Measurements from ENCODE around the gene CDK5RAP2.

CDK5RAP2 gene

DNA sequence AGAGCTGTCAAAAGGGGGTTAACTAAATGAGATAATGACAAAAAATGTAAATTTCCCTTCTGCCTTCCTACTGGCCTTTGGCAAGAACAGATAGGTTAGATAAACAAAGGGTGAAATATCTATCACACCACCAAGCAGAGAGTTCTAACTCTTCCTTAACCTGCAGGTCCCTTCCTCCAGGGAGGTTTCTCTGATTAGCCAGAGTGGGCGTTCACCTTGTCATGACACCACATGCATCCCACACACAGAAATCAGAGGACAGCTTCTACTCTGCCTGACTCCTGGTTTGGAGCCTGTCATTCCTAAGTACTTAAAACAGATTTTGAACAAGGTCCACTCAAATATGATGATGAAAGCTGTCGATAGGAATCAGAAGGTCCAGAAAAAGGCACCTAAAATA, 180.0 kb downstream of the CDK5RAP2 start:
- DNase-seq (ENCODE audit: low read depth in 2 of 2) = no peak

- no peak for DNase-seq (ENCODE audit: low read depth in 2 of 2)
Observed at GRCh38 chr9:120398286-120398685, 181.7 kb downstream of the CDK5RAP2 start.

DNA sequence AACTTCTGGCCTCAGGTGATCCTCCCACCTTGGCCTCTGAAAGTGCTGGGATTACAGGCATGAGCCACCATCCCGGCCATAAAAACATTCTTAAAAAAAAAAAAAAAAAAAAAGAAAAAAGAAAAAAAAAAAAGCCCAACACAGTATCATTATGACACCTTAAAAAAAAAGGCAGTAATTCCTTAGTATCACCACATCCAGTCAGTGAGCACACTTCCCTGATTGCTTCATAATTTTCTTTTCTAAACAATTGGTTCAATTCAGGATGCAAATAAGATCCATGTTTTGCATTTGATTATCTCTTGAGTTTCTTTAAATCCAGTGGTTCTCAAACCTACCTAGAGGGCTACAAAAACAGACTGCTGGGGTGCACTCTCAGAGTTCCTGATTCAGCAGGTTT, 182.5 kb downstream of the CDK5RAP2 start:
- no peak for DNase-seq (ENCODE audit: low read depth in 2 of 2)

GRCh38 chr9:120396931-120397330, 183.0 kb downstream of the CDK5RAP2 start:
- no peak for DNase-seq (ENCODE audit: low read depth in 2 of 2)

DNA sequence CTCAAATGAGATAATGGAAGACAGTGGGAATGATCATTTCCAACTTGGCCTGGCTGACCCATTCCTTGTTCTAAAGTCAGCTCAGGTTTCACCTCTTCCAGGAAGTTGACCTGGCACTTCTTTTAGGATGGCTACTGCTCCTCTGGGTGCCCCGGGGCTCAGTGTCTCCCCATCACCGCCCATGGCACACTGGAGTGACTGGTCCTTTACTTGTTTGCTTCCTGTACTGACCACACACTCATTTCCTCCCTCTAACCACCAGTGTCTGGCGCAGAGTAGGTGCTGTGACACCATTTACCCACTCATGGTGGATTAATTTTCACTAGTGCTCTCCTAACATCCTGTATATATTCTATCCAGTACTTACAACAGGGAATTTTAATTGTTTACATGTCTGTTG, 183.5 kb downstream of the CDK5RAP2 start:
- DNase-seq (ENCODE audit: low read depth in 2 of 2) = no peak

DNA sequence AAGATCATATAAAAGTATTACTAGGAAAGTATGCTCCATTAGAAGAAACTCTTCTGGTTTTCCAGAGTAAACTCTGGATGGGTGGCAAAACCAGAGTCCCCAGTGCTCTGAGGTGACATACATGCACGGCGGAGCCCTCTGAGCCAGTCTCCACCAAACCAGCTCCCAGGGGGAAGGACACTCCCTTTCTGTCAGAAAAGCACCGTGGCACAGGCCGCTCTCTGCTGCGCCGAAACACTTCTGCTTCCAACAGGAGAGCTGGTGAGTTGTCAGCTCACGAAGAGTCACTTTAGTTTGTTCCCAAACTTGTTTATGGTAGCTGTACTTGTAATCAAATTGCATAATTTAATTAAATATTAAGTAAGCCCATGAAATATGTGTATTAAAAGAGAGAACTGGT, 184.6 kb downstream of the CDK5RAP2 start:
- DNase-seq (ENCODE audit: low read depth in 2 of 2) = no peak

DNA sequence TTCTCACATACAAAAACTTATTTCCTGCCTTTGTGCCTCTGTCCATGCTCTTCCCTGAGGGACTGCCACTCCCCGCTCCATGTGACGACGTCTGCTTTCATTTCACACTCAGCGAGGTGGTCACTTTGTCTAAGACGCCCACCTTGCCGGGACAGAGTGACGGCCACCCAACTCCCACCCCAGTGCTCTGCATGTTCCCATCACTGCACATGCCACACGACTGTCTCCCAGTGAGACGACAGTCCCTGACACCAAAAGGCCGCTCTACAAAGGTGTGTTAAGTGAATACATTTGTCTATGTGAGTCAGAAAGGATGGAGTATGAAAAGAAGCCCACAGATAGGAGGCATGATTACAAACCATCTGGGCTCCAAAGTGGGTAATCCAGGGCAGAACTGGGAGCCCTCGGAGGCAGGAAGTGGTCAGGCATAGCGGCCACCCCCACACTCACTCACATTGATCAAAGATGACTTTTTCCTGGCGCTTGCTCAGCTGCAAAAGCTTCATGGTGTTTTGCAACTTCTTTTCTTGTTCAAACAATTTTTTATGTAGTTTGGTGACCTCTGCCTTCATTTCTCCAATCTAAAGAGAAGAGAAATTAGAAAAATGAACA, 185.8 kb downstream of the CDK5RAP2 start:
- peak; percentile 40 to 48 for DNase-seq (ENCODE audit: low read depth in 2 of 2)

DNA sequence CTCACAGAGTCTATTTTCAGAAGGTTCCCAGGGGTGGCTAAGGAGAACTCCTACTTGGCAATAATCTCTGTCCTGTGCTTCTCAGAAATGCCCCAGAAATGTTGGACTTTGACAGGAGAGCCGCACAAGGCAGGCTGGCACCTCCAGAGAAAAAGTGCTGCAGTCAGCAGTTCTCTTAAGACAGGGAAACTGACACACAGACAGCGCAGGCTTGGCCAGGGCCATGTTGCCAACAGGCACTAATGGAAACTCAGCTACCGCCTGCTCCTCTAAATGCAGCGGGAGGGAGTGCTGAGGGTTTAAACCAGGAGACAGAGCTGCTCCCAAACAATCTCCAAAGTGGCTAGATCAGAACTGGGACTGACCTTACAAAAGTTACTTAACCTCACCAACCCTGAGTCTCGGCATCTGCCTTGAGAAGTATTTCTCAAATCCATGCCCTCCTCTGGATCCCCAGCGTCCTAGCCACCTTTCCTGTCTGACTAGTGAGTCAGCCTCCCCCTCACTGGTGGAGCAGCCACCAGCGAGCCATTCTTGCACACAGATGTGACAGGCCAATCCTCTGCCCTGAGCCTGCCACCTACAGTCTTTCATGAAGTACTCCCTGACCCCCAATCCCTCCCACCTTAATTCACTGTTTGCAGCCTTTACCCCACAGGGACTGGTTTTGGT, 186.4 kb downstream of the CDK5RAP2 start:
- no peak for DNase-seq (ENCODE audit: low read depth in 2 of 2)

DNA sequence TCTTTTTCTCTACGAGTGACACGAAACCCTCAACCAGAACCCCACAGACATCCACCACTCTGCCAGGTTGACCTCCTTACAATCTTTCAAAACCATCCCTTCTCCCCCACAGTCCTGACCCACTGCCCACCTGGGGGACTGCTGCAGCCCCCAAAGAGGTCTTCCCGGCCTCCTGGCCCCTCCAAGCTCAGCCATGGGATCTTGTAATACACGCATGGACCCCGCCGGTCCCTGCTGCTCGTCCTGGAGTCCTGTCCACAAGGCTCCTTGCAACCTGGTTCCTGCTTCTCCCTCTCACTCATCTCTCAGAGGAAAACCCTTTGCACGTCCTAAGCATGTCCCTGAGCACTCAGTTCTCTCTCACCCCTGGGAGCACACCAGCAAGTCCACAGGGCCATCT, 187.3 kb downstream of the CDK5RAP2 start:
- no peak for DNase-seq (ENCODE audit: low read depth in 2 of 2)

GRCh38 chr9:120392245-120392644, 187.7 kb downstream of the CDK5RAP2 start:
- no peak for DNase-seq (ENCODE audit: low read depth in 2 of 2)

- no peak for DNase-seq (ENCODE audit: low read depth in 2 of 2)
Observed at GRCh38 chr9:120391691-120392090, 188.3 kb downstream of the CDK5RAP2 start.

GRCh38 chr9:120390637-120391190, 189.3 kb downstream of the CDK5RAP2 start:
- DNase-seq (ENCODE audit: low read depth in 2 of 2) = no peak

DNA sequence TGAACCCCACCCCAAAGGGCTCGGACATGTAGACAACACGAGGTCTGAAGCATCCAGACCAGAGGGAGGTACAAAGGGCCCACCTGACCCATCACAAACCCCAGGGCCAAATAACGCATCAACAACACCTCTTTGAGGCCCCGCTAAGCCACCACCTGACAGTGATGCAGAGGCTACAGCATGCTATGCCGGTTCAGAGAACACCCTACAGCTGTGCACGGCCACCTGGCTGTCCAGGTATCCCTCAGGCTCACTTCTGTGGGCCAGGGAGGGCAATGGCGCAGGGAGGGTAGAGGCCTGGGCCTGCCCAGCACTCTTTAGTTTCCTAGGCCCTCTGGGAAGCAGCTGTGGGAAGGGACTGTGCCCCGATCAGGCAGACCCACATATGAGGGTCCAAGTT, 190.1 kb downstream of the CDK5RAP2 start:
- DNase-seq (ENCODE audit: low read depth in 2 of 2) = no peak

DNA sequence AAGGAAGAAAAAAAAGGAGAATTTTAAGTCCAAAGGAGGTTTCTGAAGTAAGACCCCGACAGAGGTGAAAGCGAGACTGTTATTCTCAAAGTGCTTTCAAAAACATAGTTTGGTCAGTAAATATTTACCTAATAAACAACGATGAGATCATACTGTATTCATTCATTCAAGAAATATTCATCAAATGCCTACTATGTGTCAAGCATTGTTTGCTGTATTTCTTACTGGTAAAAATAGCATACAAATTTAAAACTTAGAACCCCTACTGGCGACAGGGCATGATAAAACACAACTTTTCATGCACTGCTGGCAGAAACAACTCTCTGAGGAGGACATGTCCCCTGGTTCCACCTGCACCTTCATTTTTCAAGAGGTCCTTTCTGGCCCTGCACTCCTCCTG, 190.7 kb downstream of the CDK5RAP2 start:
- DNase-seq (ENCODE audit: low read depth in 2 of 2) = no peak

- no peak for DNase-seq (ENCODE audit: low read depth in 2 of 2)
Observed at GRCh38 chr9:120388003-120388855, 191.7 kb downstream of the CDK5RAP2 start.

DNA sequence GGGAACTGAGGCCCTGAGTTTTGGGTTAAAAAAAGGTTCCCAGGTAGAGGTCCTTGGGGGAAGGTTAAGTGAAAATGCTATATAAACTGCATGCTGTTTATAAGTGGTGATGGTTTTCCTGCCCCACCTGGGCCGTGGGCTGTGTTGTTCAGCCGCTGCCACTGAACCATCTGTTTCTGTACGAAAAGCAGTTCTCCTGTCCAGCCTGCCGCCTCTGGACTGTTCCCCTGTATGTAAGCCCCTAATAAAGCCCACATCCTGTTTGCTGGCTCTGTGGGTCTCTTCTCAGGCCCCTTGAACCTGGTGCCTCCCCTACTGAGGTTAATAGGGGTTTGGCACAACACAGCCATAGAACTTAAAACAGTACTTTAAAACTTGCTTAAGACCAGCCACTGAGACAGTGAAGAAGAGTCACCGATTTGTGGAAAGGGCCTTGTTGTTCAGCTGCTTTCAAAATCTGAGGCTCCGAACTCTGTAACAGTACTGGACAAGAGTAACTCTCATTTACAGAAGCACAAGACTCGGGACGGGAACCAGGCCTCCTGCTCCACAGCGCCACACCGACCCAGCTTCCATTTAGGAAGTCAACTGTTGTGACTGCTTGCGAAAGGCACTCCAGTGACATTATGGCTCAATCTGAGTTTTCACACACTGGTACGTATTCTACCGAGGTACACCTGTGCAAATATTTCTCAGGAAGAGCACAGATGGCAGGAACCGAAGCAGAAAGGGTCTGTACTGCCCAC, 192.5 kb downstream of the CDK5RAP2 start:
- DNase-seq (ENCODE audit: low read depth in 2 of 2) = no peak

DNA sequence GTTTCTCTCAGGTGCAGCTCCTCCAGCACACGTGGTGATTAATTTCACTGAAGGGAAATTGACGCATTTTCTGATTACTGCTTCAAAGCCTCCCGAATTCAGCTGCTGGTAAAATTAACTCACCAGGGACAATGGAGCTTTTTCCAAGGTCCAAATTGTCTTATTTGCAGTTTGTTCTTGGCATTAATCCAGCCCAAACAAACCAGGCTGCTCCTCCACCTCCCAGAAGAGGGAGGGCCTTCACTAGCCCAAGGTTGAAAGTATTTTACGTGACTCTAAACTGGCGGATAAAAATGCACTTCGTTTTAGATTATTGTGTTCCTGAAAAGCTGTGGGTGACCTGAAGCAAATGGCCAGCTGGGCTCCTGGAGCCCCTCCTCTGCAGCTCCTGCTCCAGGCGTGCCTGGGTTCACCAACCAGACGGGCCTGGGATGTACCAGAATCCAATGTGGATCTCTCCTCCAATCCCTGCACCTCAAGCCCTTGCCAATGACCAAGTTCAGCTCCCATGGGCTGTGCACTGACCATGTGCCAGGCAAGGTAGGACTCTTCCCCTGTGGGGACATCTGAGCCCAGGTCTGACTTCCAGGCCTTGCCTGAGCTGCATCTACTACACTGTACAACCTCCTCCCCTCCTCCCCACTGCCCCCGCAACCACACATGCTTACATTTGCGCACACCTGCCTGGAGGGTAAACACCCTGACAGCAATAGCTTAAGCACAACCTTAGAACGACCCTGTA, 193.4 kb downstream of the CDK5RAP2 start:
- DNase-seq (ENCODE audit: low read depth in 2 of 2) = no peak

- DNase-seq (ENCODE audit: low read depth in 2 of 2) = no peak
Observed at GRCh38 chr9:120385606-120386389, 194.2 kb downstream of the CDK5RAP2 start.

DNA sequence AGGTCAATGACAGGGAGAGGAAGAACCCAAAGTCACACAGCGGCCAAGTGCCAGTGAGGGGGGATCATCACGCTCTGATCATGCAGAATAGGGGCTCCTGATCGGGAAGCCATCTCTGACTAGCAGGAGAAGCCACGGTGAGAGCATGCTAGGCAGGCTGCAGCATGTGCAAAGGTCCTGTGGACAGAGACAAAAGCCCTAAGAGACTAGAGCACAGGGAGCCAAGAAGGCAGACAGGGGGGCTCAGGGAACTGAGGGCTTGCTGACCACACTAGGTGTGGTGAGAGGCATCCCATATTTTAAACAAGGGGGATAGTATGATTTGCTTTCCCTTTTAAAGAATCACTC, 195.1 kb downstream of the CDK5RAP2 start:
- DNase-seq (ENCODE audit: low read depth in 2 of 2) = no peak

Measured in stimulated activated CD8-positive, alpha-beta memory T cell treated with anti-CD3 and anti-CD28 coated beads, Interleukin-2, amount 100 ng/mL, for 48 hours (primary cell).